NCI-H446 treated with DMSO at 0.1 percent for 48 hours (cell line): ENCODE measurements around the gene C2orf92.

Experiments
- DNase-seq: peaks from one replicate; lab custom pipeline; 2025; lab: John Stamatoyannopoulos, UW

The C2orf92 gene

GRCh38 chr2:97745474-97746174, 76.1 kb downstream of the C2orf92 start:
- DNase-seq = no peak

GRCh38 chr2:97747285-97747684, 77.8 kb downstream of the C2orf92 start:
- no peak for DNase-seq

GRCh38 chr2:97747716-97748115, 78.2 kb downstream of the C2orf92 start:
- peak; percentile 69 for DNase-seq

- DNase-seq = no peak
Observed at GRCh38 chr2:97749581-97749980, 80.1 kb downstream of the C2orf92 start.

GRCh38 chr2:97750017-97750416, 80.5 kb downstream of the C2orf92 start:
- no peak for DNase-seq

- DNase-seq = no peak
Observed at GRCh38 chr2:97751752-97752151, 82.2 kb downstream of the C2orf92 start.
